ENCODE data around the gene LAMC3. TPM values are rescaled to one million over a fixed set of nuclear protein-coding genes. Genes with fewer than 3 reads are reported as not detected.

Gene LAMC3
- total RNA-seq, 1 donor from 2014 or later, result not detected

- Histone ChIP-seq H3K9me3 (ENCODE audit: low read depth) (no peaks in the 10 kb centered on the region), H3K36me3 (no peaks in the 10 kb centered on the region), H2AFZ (replicated peaks) (no peak overlapping the region), H3K4me2 (no peak overlapping the region), H4K20me1 (ENCODE audit: low read depth) (no peaks in the 10 kb centered on the region), H3K79me2 (ENCODE audit: low read depth) (no peaks in the 10 kb centered on the region), H3K4me3 (no peak overlapping the region), H3K27ac (no peak overlapping the region), H3F3A (ENCODE audit: low read depth) (no peaks in the 10 kb centered on the region), H3K4me1 (peaks cover 8% of the 10 kb centered on the region), H3K9ac (no peak overlapping the region), H3K27me3 (peaks cover 11% of the 10 kb centered on the region)
- H3K4me1 Mint-ChIP-seq, result peaks cover 42% of the 10 kb centered on the region
- no peaks in the 10 kb centered on the region for H3K9me3 Mint-ChIP-seq
- H3K27ac Mint-ChIP-seq, result no peak overlapping the region
- DNase-seq (ENCODE audit: low spot score), result no peak
- H3K27me3 Mint-ChIP-seq (ENCODE audit: insufficient read depth, low read depth), result peaks cover 30% of the 10 kb centered on the region
- H3K4me3 Mint-ChIP-seq, result no peak overlapping the region
- no peaks in the 10 kb centered on the region for H3K36me3 Mint-ChIP-seq
- TF ChIP-seq EZH2phosphoT487 (IDR thresholded peaks at IDR 0.05), result no peak
- no peak for TF ChIP-seq CTCF (IDR thresholded peaks at IDR 0.05)
- no peak for TF ChIP-seq EZH2 (IDR thresholded peaks at IDR 0.05)
Measured at GRCh38 chr9:131015112-131015511, 6.1 kb downstream of the LAMC3 start.

GRCh38 chr9:131015876-131016397 lies 7.0 kb downstream of the LAMC3 start:
- Mint-ChIP-seq H3K27ac (peak overlapping the region; percentile 27), H3K4me3 (no peak overlapping the region), H3K27me3 (ENCODE audit: insufficient read depth, low read depth) (peaks cover 22% of the 10 kb centered on the region), H3K36me3 (no peaks in the 10 kb centered on the region), H3K4me1 (peaks cover 35% of the 10 kb centered on the region), H3K9me3 (no peaks in the 10 kb centered on the region)
- H4K20me1 ChIP-seq (ENCODE audit: low read depth), result no peaks in the 10 kb centered on the region
- TF ChIP-seq EZH2phosphoT487 (IDR thresholded peaks at IDR 0.05), result no peak
- no peak for TF ChIP-seq CTCF (IDR thresholded peaks at IDR 0.05)
- TF ChIP-seq EZH2 (IDR thresholded peaks at IDR 0.05), result no peak
- DNase-seq (ENCODE audit: low spot score), result no peak
- H3K4me2 ChIP-seq, result no peak overlapping the region
- no peak overlapping the region for H3K9ac ChIP-seq
- H3K27me3 ChIP-seq, result peaks cover 3% of the 10 kb centered on the region
- no peak overlapping the region for H2AFZ ChIP-seq (replicated peaks)
- H3K4me1 ChIP-seq, result peaks cover 8% of the 10 kb centered on the region
- no peaks in the 10 kb centered on the region for H3K36me3 ChIP-seq
- no peak overlapping the region for H3K4me3 ChIP-seq
- no peak overlapping the region for H3K27ac ChIP-seq
- H3K9me3 ChIP-seq (ENCODE audit: low read depth), result no peaks in the 10 kb centered on the region
- H3F3A ChIP-seq (ENCODE audit: low read depth), result no peaks in the 10 kb centered on the region
- H3K79me2 ChIP-seq (ENCODE audit: low read depth), result no peaks in the 10 kb centered on the region

- Histone ChIP-seq H3K9me3 (ENCODE audit: low read depth) (no peaks in the 10 kb centered on the region), H3K4me2 (no peak overlapping the region), H3K27ac (no peak overlapping the region), H4K20me1 (ENCODE audit: low read depth) (no peaks in the 10 kb centered on the region), H2AFZ (replicated peaks) (peak overlapping the region; percentile 19), H3K36me3 (no peaks in the 10 kb centered on the region), H3F3A (ENCODE audit: low read depth) (no peaks in the 10 kb centered on the region), H3K27me3 (no peaks in the 10 kb centered on the region), H3K4me3 (no peak overlapping the region), H3K4me1 (peaks cover 8% of the 10 kb centered on the region), H3K9ac (no peak overlapping the region), H3K79me2 (ENCODE audit: low read depth) (no peaks in the 10 kb centered on the region)
- H3K9me3 Mint-ChIP-seq, result no peaks in the 10 kb centered on the region
- H3K4me3 Mint-ChIP-seq, result no peak overlapping the region
- TF ChIP-seq EZH2phosphoT487 (IDR thresholded peaks at IDR 0.05) (no peak), CTCF (IDR thresholded peaks at IDR 0.05) (no peak), EZH2 (IDR thresholded peaks at IDR 0.05) (no peak)
- H3K27me3 Mint-ChIP-seq (ENCODE audit: insufficient read depth, low read depth), result peaks cover 14% of the 10 kb centered on the region
- no peaks in the 10 kb centered on the region for H3K36me3 Mint-ChIP-seq
- DNase-seq (ENCODE audit: low spot score), result no peak
- peak overlapping the region; percentile 90 for H3K27ac Mint-ChIP-seq
- peaks cover 26% of the 10 kb centered on the region for H3K4me1 Mint-ChIP-seq
Measured at GRCh38 chr9:131017067-131017466, 8.1 kb downstream of the LAMC3 start.

All from neural progenitor cell (in vitro differentiated cells).